HG03060 (cell line): Measurements from ENCODE around the gene MAB21L1.

ENCODE experiments used
- ATAC-seq: cut with Tn5 transposase; IDR thresholded peaks from one replicate; pipeline ENCODE4 v1.9.1; 2021; ENCODE audit warnings: low read depth, moderate number of reproducible peaks; ENCODE audit not compliant: unreplicated experiment

The MAB21L1 gene

DNA sequence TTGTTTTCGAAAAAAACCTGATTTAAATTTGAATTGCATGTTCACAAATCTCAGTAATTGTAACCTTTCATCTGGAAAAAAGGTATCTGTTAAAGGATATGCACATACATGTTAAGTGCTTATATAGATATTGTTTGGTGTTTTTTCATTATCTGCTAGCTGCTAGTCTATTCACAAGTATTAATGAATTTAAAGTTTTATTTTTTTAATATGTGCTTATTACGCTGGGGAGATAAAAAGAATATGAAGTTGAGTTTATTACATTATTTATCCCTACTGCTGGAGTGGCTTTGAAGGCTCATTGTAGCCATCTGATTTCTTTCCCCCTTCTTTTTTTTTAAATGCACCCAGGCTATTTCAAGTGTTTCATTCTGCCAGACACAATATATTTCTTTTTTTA lies 3.9 kb upstream of the MAB21L1 start:
- no peak for ATAC-seq

- no peak for ATAC-seq
Observed at GRCh38 chr13:35479706-35480105, 3.2 kb upstream of the MAB21L1 start.

DNA sequence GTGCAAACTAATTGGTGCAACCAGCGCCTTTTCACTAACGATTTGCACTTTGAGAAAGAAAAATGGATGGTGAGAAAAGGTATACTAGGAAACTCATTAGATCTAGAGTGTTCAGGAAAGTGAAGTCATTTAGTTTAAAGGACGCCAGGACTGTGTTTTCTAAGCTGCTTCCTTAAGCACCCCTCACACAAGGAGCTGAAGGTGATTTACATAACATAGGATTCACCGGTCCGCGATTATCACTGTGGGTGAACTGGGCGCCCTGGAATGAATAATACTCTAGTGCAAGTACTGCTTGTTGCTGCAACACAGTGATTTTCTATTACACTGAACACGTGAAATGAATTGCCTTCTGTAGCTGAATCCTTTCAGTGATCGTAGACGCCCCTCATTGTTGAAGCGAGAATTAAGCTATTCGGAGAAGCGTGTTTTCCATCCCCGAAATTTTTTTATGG lies 2.6 kb upstream of the MAB21L1 start:
- no peak for ATAC-seq

DNA sequence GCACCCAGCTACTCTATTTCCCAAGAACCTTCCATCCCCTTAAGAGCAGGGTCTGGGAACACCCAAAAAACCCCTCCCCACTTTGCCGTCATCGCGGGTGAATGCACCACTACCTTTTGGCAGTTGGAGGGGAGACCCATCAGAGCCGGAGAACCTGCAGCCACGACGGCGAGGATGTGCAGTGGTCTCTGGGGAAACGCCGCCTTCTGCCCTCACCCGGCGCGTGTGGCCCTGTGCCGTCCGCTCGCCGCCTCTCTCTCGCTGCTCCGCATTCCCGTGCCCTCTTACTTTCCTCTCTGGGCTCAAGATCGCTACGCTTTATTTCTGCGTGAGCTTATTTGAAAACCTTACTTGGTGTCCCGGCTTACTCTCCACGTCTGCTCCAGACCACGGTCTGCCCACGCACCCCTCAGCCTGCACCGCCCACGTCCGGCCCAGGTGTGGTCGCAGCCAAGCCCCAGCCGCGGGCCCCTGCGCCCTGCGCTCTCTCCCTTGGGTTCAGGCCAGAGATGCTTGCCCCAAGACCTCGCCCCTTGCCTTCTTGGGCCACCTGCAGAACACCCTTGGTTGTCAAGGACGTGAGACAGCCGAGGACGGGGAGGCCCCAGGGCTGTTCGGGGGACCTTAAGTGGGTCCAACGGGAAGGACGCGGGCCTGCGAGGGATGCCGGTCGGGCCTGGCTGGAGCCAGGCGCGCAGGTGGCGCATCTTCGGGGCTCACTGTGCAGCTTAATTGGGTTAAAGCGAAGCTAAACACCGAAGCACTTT lies 2.0 kb upstream of the MAB21L1 start:
- ATAC-seq, result no peak

DNA sequence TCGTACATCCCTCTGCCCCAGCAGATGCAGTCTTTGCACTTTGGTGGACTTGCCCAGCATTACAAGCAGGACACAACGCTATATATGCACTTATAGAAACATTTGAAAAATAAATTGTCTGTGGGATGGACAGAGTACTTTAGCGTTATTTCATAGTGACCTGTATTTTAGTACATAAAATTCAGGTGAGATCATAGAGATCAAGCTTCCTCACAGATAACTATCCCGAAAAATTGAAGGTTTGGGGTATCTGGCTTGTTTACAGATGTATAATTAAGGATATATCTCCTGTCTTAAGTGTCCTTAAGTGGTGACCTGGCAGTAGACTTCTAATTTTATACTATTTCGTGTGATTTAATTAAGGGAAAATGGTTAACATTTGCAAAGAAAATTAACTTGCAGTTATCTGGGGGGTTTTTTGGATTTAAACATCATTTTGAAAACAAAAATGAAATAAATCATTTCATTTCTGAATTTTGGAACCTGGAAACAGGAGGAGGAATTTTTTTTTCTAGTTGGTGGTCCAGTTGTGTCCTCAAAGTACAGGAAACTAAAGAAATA lies 977 bp upstream of the MAB21L1 start:
- ATAC-seq, result no peak

DNA sequence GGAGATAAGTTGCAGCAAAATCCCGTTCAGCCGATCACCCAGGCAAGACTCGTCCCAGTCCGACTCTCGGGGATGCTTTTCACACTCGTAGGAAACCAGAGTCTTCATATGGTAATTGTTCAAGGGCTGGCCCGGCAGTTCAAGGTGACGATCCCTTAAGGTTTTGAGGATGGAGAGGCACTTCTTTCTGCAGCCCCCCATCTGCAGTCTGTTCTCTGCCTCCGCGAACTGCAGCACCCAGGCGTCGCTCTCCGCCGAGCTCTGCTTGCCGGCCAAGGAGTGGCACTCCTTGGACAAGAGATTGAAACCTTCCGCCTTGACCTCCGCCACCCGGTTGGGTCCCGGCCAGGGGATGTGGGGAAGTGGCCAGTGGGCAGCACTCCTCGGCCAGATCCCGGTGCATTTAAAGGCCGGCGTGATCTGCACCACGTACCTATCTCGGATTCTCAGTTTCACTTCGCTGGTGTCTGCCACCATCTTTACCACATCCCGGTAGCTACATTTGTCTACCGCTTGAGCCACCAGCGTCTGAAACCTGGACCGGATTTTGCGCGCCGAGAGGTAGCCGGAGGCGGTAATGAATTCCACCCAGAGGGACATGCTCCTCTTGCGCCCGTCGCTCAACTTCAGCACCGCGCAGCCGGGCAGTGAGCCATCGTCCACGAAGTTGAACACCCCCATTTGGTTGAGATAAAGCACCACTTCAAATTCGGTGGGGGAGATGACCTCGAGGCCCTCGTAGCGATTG lies 1.1 kb downstream of the MAB21L1 start:
- ATAC-seq, result no peak

DNA sequence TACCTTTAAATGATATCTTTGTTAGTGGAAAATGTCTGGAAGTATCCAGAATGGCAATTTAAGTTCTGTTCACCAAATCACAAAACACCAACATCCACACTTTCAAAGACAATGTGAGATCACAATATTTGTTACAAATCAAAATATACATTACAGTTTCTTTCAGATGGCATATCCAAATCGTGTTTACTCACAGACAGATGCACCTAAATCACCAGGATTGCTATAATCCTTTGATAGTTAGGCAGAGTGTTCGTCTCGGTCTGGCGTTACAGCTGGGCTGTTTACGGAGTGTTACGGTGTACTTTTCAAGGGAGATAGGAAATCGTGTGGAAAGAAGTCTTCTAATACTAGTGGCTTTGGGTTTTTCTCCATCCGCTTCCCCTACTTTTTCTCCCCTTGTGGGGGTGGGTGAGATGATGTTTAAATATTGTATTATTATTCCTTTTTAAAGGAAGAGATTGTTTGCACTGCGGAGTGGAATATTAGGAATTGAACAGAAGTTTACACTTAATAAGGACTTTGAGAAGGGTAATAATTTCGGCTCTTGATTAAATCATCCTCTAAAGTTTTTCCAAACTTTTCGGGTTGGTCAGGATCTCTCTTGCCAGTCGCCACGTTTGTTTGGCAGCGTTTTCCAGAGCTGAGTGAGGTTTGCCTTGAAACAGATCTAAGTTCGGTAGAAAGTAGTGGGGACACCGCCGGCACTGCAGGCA lies 1.8 kb downstream of the MAB21L1 start:
- no peak for ATAC-seq

GRCh38 chr13:35473802-35474201 lies 2.7 kb downstream of the MAB21L1 start:
- ATAC-seq, result no peak

GRCh38 chr13:35473206-35473775 lies 3.2 kb downstream of the MAB21L1 start:
- no peak for ATAC-seq

GRCh38 chr13:35472323-35472881 lies 4.1 kb downstream of the MAB21L1 start:
- no peak for ATAC-seq

GRCh38 chr13:35471706-35472322 lies 4.7 kb downstream of the MAB21L1 start:
- ATAC-seq, result no peak

- no peak for ATAC-seq
Observed at GRCh38 chr13:35470671-35471661, 5.5 kb downstream of the MAB21L1 start.

- ATAC-seq, result no peak
Observed at GRCh38 chr13:35469806-35470525, 6.5 kb downstream of the MAB21L1 start.

DNA sequence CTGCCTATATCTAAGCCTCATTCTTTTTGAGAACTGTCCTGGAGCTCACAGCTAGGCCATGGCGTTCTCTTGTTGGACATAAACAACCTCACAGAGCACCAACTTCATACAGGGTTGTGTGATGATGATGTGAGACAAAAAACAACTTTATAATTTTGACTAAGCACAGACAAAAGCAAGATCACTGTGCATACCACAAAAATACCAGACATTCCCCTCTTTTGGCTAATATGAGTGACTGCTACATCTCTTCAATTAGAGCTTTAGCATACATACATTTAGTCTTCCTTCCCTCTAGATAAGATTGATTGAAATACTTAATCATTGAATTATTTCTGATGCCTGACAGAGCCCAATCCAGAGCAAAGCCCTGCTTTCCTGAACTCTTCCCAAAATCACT lies 8.3 kb downstream of the MAB21L1 start:
- no peak for ATAC-seq

- ATAC-seq, result no peak
Observed at GRCh38 chr13:35465371-35465770, 11.1 kb downstream of the MAB21L1 start.

GRCh38 chr13:35460061-35460460 lies 16.4 kb downstream of the MAB21L1 start:
- no peak for ATAC-seq

- no peak for ATAC-seq
Observed at GRCh38 chr13:35457258-35457657, 19.2 kb downstream of the MAB21L1 start.

DNA sequence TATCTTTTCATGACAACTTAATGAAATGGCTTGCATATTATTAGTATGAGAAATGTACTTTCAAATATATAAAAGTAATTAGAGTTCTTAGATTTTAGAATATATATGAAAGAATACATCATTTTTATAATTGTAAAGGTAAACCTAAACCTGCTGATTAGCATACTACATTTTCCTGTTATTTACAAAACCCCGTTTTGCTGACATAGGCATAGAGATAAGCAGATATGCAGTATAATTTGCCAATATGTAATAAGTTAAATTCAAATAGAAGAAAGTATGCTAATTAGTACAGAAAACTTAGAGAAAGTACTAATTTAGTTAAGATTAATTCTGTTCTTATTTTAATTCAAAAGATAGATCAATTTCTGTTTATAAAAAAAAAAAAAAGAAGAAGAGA lies 21.5 kb downstream of the MAB21L1 start:
- no peak for ATAC-seq
